Right renal pelvis (tissue), 4 donors: ENCODE results near the gene ASRGL1. TPM values are rescaled to one million over a fixed set of nuclear protein-coding genes. Genes with fewer than 3 reads are reported as not detected.
A peak's percentile ranks its signal among the peaks of the same experiment; 100 is the strongest.

Experiments used
- DNase-seq, 4 donors: peaks; one replicate each; pipeline ENCODE4 v3.0.0-alpha.2; 2013; ENCODE audit warnings: low read depth in 4 of 4, low spot score in 3 of 4, missing footprints in 1 of 4
- polyA plus RNA-seq, 4 donors: library from polyadenylated mRNA; unstranded; fragments of 120-200 nt; gene quantifications; one replicate each; pipeline ENCODE4 v1.2.1, GENCODE V29; 2013; ENCODE audit not compliant: insufficient read length in 4 of 4

The ASRGL1 gene
- polyA plus RNA-seq, 4 donors: 49.1 to 65.9 (median 59.6) TPM

GRCh38 chr11:62392506-62392905 lies 55.3 kb downstream of the ASRGL1 start:
- DNase-seq: no peak

- DNase-seq: no peak
Measured at GRCh38 chr11:62393061-62393611, 55.9 kb downstream of the ASRGL1 start.

- no peak for DNase-seq
Measured at GRCh38 chr11:62393735-62394134, 56.5 kb downstream of the ASRGL1 start.

GRCh38 chr11:62394825-62395538 lies 57.7 kb downstream of the ASRGL1 start:
- DNase-seq: peak; percentile 65 to 77 (median 74)

- DNase-seq: no peak
Measured at GRCh38 chr11:62395885-62396551, 58.8 kb downstream of the ASRGL1 start.

- DNase-seq: no peak
Measured at GRCh38 chr11:62398011-62398994, 61.1 kb downstream of the ASRGL1 start.

GRCh38 chr11:62399172-62399877 lies 62.1 kb downstream of the ASRGL1 start:
- DNase-seq: no peak

- DNase-seq: no peak
Measured at GRCh38 chr11:62399878-62400266, 62.6 kb downstream of the ASRGL1 start.

GRCh38 chr11:62400281-62400680 lies 63.0 kb downstream of the ASRGL1 start:
- DNase-seq: no peak

- DNase-seq: no peak
Measured at GRCh38 chr11:62400760-62401159, 63.5 kb downstream of the ASRGL1 start.

GRCh38 chr11:62401356-62401755 lies 64.1 kb downstream of the ASRGL1 start:
- DNase-seq: no peak

- no peak for DNase-seq
Measured at GRCh38 chr11:62401811-62402210, 64.6 kb downstream of the ASRGL1 start.

GRCh38 chr11:62402226-62402959 lies 65.1 kb downstream of the ASRGL1 start:
- DNase-seq: no peak

GRCh38 chr11:62402960-62403730 lies 65.9 kb downstream of the ASRGL1 start:
- DNase-seq: no peak

GRCh38 chr11:62404435-62404834 lies 67.2 kb downstream of the ASRGL1 start:
- no peak for DNase-seq

- no peak for DNase-seq
Measured at GRCh38 chr11:62404901-62405300, 67.7 kb downstream of the ASRGL1 start.

GRCh38 chr11:62406034-62406433 lies 68.8 kb downstream of the ASRGL1 start:
- DNase-seq: no peak

GRCh38 chr11:62409831-62410230 lies 72.6 kb downstream of the ASRGL1 start:
- DNase-seq: no peak

GRCh38 chr11:62410972-62411371 lies 73.7 kb downstream of the ASRGL1 start:
- no peak for DNase-seq
